ENCODE data around the gene BAG5.

GRCh38 chr14:103530390-103530789 lies 32.1 kb downstream of the BAG5 start:
- no peak for TF ChIP-seq EZH2 (IDR thresholded peaks at IDR 0.05; ENCODE audit: low read depth)
- no peak for TF ChIP-seq CTCF (conservative IDR thresholded peaks at IDR 0.05)
